ENCODE measurements around the gene ROS1. TPM values are rescaled to one million over a fixed set of nuclear protein-coding genes. Genes with fewer than 3 reads are reported as not detected.

Gene ROS1
- total and polyA plus RNA-seq, 4 donors, result under 0.01 TPM; not detected in 3

- H3K9ac ChIP-seq (ENCODE audit: low read depth in 1 of 2, low read length in 2 of 2), result no peak overlapping the region
- H3K36me3 ChIP-seq (ENCODE audit: control insufficient read depth in 4 of 4, insufficient read depth in 3 of 4, low read depth in 1 of 4, low read length in 3 of 4), result no peaks in the 10 kb centered on the region
- no peaks in the 10 kb centered on the region for H3K27me3 ChIP-seq (ENCODE audit: control insufficient read depth in 4 of 4, insufficient read depth in 4 of 4, low read length in 3 of 4)
- TF ChIP-seq RAD21 (IDR thresholded peaks at IDR 0.05) (no peak), HNF4G (IDR thresholded peaks at IDR 0.05) (no peak), ZBTB33 (IDR thresholded peaks at IDR 0.05) (no peak), ATF3 (IDR thresholded peaks at IDR 0.05) (no peak), FOXA2 (IDR thresholded peaks at IDR 0.05) (no peak), HNF4A (conservative IDR thresholded peaks at IDR 0.05) (no peak), SP1 (IDR thresholded peaks at IDR 0.05) (no peak), CTCF (IDR thresholded peaks at IDR 0.05; ENCODE audit: low read depth, low read length, missing input control) (no peak), RXRA (IDR thresholded peaks at IDR 0.05) (no peak), EGR1 (IDR thresholded peaks at IDR 0.05; ENCODE audit: low read depth in 2 of 2) (no peak), NR2F2 (IDR thresholded peaks at IDR 0.05) (no peak), YY1 (IDR thresholded peaks at IDR 0.05) (no peak), REST (IDR thresholded peaks at IDR 0.05) (no peak), MAX (IDR thresholded peaks at IDR 0.05) (no peak), FOXA1 (IDR thresholded peaks at IDR 0.05) (no peak), GABPA (IDR thresholded peaks at IDR 0.05 in 1 of 2, conservative IDR thresholded peaks at IDR 0.05 in 1 of 2) (no peak)
- 80% methylated on average over 4 of the region's 4 CpGs for WGBS
- DNase-seq (ENCODE audit: low spot score), result no peak
- H3K9me3 ChIP-seq (ENCODE audit: control insufficient read depth in 4 of 4, low read length in 3 of 4), result no peaks in the 10 kb centered on the region
- no peak overlapping the region for H3K27ac ChIP-seq (ENCODE audit: low read depth in 1 of 2, low read length in 2 of 2)
- no peak overlapping the region for H3K4me3 ChIP-seq (ENCODE audit: low read depth in 1 of 3, low read length in 3 of 3)
- no peaks in the 10 kb centered on the region for H3K4me1 ChIP-seq (ENCODE audit: control insufficient read depth in 4 of 4, insufficient read depth in 4 of 4, low read length in 3 of 4)
These were observed 38.3 kb upstream of the ROS1 start for GRCh38 chr6:117463762-117464665.
